ENCODE data around the gene IGFL3.

DNA sequence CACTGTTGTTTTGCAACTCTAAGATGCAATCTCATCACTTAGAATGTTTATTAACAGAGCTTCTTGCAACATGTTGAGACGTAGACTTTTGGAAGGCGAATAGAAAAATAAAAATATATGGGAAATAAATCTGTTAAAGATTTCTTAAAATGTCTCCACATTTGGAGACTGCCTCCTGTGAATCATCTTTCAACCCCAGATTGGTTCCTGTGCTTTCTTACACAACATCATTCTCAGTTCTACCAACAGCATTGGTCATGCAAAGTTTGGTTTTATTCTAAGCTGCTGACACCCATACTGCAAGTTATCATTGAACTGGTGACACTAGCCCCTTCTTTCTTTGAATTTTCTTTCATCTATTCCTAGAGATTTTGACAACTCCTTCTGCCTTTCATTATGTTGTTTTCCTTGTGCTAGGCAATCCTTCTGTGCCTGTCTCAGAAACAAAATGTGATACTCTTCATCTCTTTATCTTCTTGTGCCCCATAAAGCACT is 1.6 kb upstream of the IGFL3 start:
- TF ChIP-seq, protein P1, sequence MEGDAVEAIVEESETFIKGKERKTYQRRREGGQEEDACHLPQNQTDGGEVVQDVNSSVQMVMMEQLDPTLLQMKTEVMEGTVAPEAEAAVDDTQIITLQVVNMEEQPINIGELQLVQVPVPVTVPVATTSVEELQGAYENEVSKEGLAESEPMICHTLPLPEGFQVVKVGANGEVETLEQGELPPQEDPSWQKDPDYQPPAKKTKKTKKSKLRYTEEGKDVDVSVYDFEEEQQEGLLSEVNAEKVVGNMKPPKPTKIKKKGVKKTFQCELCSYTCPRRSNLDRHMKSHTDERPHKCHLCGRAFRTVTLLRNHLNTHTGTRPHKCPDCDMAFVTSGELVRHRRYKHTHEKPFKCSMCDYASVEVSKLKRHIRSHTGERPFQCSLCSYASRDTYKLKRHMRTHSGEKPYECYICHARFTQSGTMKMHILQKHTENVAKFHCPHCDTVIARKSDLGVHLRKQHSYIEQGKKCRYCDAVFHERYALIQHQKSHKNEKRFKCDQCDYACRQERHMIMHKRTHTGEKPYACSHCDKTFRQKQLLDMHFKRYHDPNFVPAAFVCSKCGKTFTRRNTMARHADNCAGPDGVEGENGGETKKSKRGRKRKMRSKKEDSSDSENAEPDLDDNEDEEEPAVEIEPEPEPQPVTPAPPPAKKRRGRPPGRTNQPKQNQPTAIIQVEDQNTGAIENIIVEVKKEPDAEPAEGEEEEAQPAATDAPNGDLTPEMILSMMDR (IDR thresholded peaks at IDR 0.05) = no peak
- no peak for TF ChIP-seq POLR2A (IDR thresholded peaks at IDR 0.05)

Data from right lobe of liver (tissue), 4 donors.